HFFc6 (cell line): ENCODE measurements around the gene NCOR1. TPM values are rescaled to one million over a fixed set of nuclear protein-coding genes. Genes with fewer than 3 reads are reported as not detected.
A peak's percentile ranks its signal among the peaks of the same experiment; 100 is the strongest.

ENCODE experiments used
- DNase-seq: peaks from one replicate; pipeline ENCODE4 v3.0.0-alpha.2; 2018
- H3K27ac Mint-ChIP-seq: 2 replicates; pipeline ENCODE4 v1.8.0; 2020; ENCODE audit warnings: mild to moderate bottlenecking, mixed read lengths
- H3K27me3 Mint-ChIP-seq: 2 replicates; pipeline ENCODE4 v1.8.0; 2021; ENCODE audit warnings: mild to moderate bottlenecking, moderate library complexity, mixed read lengths; ENCODE audit not compliant: insufficient read depth
- H3K36me3 Mint-ChIP-seq: 2 replicates; pipeline ENCODE4 v1.8.0; 2021; ENCODE audit warnings: low read depth, mixed read lengths
- H3K4me1 Mint-ChIP-seq: 2 replicates; pipeline ENCODE4 v1.8.0; 2020; ENCODE audit warnings: low read depth, mixed read lengths
- H3K4me3 Mint-ChIP-seq: 2 replicates; pipeline ENCODE4 v1.8.0; 2020; ENCODE audit warnings: mild to moderate bottlenecking, moderate library complexity, mixed read lengths
- H3K9me3 Mint-ChIP-seq: 2 replicates; pipeline ENCODE4 v1.8.0; 2020; ENCODE audit warnings: mild to moderate bottlenecking, mixed read lengths
- CTCF ChIP-seq: fragments of 200-600 bp; sonication (generic); IDR thresholded peaks from 2 replicates; pipeline ENCODE4 v1.5.0; 2021; ENCODE audit warnings: antibody characterized with exemption, mild to moderate bottlenecking
- total RNA-seq, 6 experiments: library from RNA; stranded (reverse); fragmentation: NEBNext Ultra II Directional; extraction: Animal tissue kit (Norgen Biotek cat#: 25700); gene quantifications; 2 replicates in 1 of 6; 3 replicates in 5 of 6; pipeline ENCODE4 v1.2.3, GENCODE V29; 2021

The NCOR1 gene
- total RNA-seq, 6 experiments from 2014 or later = 103 to 115 (median 111) TPM

- peaks cover 18% of the 10 kb centered on the region for H3K4me1 Mint-ChIP-seq
- H3K36me3 Mint-ChIP-seq = peaks cover 75% of the 10 kb centered on the region
- H3K27me3 Mint-ChIP-seq = no peaks in the 10 kb centered on the region; the same call in 1 of the 2 replicates
- H3K9me3 Mint-ChIP-seq = peaks cover 10% of the 10 kb centered on the region; the same call in 1 of the 2 replicates
- DNase-seq = no peak
- TF ChIP-seq CTCF = no peak
- no peak overlapping the region for H3K4me3 Mint-ChIP-seq
- no peak overlapping the region for H3K27ac Mint-ChIP-seq
Measured at GRCh38 chr17:16003841-16004240, 211.5 kb downstream of the NCOR1 start.

GRCh38 chr17:16002708-16003260 lies 212.6 kb downstream of the NCOR1 start:
- no peak for TF ChIP-seq CTCF
- Mint-ChIP-seq H3K27ac (no peak overlapping the region), H3K27me3 (no peaks in the 10 kb centered on the region; the same call in 1 of the 2 replicates), H3K36me3 (peaks cover 64% of the 10 kb centered on the region), H3K9me3 (peaks cover 10% of the 10 kb centered on the region; the same call in 1 of the 2 replicates), H3K4me3 (no peak overlapping the region), H3K4me1 (peaks cover 23% of the 10 kb centered on the region)
- DNase-seq = no peak

GRCh38 chr17:16001226-16001897 lies 214.0 kb downstream of the NCOR1 start:
- TF ChIP-seq CTCF = no peak
- H3K27me3 Mint-ChIP-seq = no peaks in the 10 kb centered on the region; the same call in 1 of the 2 replicates
- peaks cover 23% of the 10 kb centered on the region for H3K4me1 Mint-ChIP-seq
- peak overlapping the region; percentile 62 for H3K27ac Mint-ChIP-seq
- H3K9me3 Mint-ChIP-seq = peaks cover 10% of the 10 kb centered on the region; the same call in 1 of the 2 replicates
- peaks cover 52% of the 10 kb centered on the region for H3K36me3 Mint-ChIP-seq
- DNase-seq = no peak
- H3K4me3 Mint-ChIP-seq = peak overlapping the region; percentile 88

- Mint-ChIP-seq H3K4me3 (peak overlapping the region; percentile 88), H3K36me3 (peaks cover 42% of the 10 kb centered on the region), H3K27ac (peak overlapping the region; percentile 62), H3K9me3 (peaks cover 10% of the 10 kb centered on the region; the same call in 1 of the 2 replicates), H3K27me3 (no peaks in the 10 kb centered on the region; the same call in 1 of the 2 replicates), H3K4me1 (peaks cover 23% of the 10 kb centered on the region)
- peak; percentile 17 for DNase-seq
- TF ChIP-seq CTCF = no peak
Measured at GRCh38 chr17:15999974-16000827, 215.1 kb downstream of the NCOR1 start.

- peak; percentile 84 for DNase-seq
- TF ChIP-seq CTCF = peak; percentile 19; the same call in 1 of the 2 replicates
- H3K27me3 Mint-ChIP-seq = no peaks in the 10 kb centered on the region; the same call in 1 of the 2 replicates
- peaks cover 23% of the 10 kb centered on the region for H3K4me1 Mint-ChIP-seq
- H3K36me3 Mint-ChIP-seq = peaks cover 35% of the 10 kb centered on the region
- H3K27ac Mint-ChIP-seq = peak within 1 kb of the TSS; percentile 92
- H3K9me3 Mint-ChIP-seq = peaks cover 10% of the 10 kb centered on the region; the same call in 1 of the 2 replicates
- peak within 1 kb of the TSS; percentile 90 for H3K4me3 Mint-ChIP-seq
Measured at GRCh38 chr17:15999141-15999973, 216.0 kb downstream of the NCOR1 start, which contains the start of the genes TTC19 and ZSWIM7. Gene TTC19, plus strand, starts transcription at chr17:15999824. Its CDS starts 25 bp downstream, at chr17:15999849. Gene ZSWIM7, minus strand, starts transcription at chr17:15999704. Its CDS starts 110 bp downstream, at chr17:15999594.
